Activated CD4-positive, alpha-beta T cell treated with anti-CD3 and anti-CD28 coated beads, Interleukin-2, amount 10 ng/mL, durations not matched to agents 24 days and 14 days (primary cell): ENCODE results near the gene NKAIN4. TPM values are rescaled to one million over a fixed set of nuclear protein-coding genes. Genes with fewer than 3 reads are reported as not detected.

Experiments used
- DNase-seq: peaks from one replicate; pipeline ENCODE4 v3.0.0; 2022
- H3K27ac Mint-ChIP-seq: one replicate; pipeline ENCODE4 v1.8.0; 2022; ENCODE audit warnings: mild to moderate bottlenecking, mixed read lengths
- H3K27me3 Mint-ChIP-seq: one replicate; pipeline ENCODE4 v1.8.0; 2022; ENCODE audit warnings: mixed read lengths
- H3K36me3 Mint-ChIP-seq: one replicate; pipeline ENCODE4 v1.8.0; 2022; ENCODE audit warnings: low read depth, mild to moderate bottlenecking, mixed read lengths
- H3K4me1 Mint-ChIP-seq: one replicate; pipeline ENCODE4 v1.8.0; 2021; ENCODE audit warnings: mixed read lengths
- H3K4me3 Mint-ChIP-seq: one replicate; pipeline ENCODE4 v1.8.0; 2022; ENCODE audit warnings: mild to moderate bottlenecking, moderate library complexity, mixed read lengths
- H3K9me3 Mint-ChIP-seq: one replicate; pipeline ENCODE4 v1.8.0; 2021; ENCODE audit warnings: mixed read lengths
- intact Hi-C: fragments of 100-400 bp; cut with micrococcal nuclease; formaldehyde crosslinking; loops from one replicate; pipeline ENCODE4 v1.15.1; 2023
- total RNA-seq: library from RNA; stranded (reverse); gene quantifications from 2 replicates; pipeline ENCODE4 v1.2.3, GENCODE V29; 2022

Gene NKAIN4
- total RNA-seq, 1 donor from 2014 or later = not detected

DNA sequence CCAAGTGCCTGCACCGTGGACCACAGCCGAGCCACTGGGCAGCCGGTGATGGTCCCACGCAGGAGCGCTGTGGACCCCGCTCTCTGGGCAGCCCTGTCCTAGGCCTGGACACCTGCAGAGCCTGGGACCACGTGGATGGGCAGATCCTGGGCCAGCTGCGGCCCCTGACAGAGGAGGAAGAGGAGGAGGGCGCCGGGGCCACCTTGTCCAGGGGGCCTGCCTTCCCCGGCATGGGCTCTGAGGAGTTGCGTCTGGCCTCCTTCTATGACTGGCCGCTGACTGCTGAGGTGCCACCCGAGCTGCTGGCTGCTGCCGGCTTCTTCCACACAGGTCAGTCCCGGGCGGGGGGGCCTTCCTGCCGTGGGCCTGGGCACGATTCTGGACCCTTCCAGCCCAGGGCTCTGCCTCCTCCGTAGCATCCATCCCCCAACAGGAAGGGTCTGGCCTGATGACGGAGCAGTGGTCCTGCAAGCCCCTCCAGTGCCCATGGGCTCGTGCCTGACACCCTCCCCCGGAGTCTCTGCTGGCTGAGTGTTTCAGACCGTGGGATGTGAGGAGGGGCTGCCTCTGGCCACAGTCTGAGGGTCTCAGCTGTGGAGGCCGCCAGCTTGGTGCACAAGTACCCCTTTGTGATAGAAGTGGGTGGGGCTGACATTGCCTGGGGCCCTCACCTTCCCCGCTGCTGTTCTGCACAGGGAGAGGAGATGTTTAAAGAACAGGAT lies 18.0 kb downstream of the NKAIN4 start:
- Mint-ChIP-seq H3K4me1 (no peaks in the 10 kb centered on the region), H3K4me3 (no peak overlapping the region), H3K9me3 (no peaks in the 10 kb centered on the region), H3K27me3 (peaks cover 9% of the 10 kb centered on the region), H3K36me3 (no peaks in the 10 kb centered on the region), H3K27ac (no peak overlapping the region)
- no peak for DNase-seq
- intact Hi-C loops = no loop called here

DNA sequence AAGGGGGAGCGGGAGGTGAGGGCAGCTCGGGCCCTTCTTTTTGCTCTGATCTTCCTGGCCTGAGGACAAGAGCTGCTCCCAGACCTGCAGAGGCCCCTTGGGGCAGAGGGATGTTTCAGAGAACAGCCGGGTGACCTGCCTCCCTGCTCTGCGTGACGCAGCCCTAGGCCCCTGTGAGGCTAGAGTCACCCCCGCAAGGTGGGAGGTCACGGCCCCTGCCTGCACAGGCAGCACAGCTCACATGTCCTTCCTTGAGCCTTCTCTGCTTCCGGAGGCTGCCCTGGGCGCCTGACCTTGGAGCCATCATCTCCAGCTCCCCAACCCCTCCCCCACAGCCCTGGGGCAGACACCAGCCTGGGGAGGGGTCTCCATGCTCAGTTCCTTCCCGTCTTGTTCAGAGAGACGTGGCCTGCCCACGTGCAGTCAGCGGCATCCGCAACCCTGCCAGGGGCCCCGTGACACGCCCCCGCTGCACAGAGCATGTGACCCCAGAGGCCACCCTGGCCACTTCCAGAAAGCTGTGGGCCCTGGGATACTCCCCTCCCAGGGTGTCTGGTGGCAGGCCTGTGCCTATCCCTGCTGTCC lies 18.8 kb downstream of the NKAIN4 start, which contains the start of gene BIRC7:
BIRC7 (plus strand) TSS at position 507 of the 585 bp plus-strand sequence. CDS start 192 bp downstream, outside the sequence.
- Mint-ChIP-seq H3K36me3 (no peaks in the 10 kb centered on the region), H3K27me3 (peaks cover 16% of the 10 kb centered on the region), H3K4me3 (no peak within 1 kb of the TSS), H3K27ac (no peak within 1 kb of the TSS), H3K4me1 (no peaks in the 10 kb centered on the region), H3K9me3 (no peaks in the 10 kb centered on the region)
- intact Hi-C loops = no loop called here
- no peak for DNase-seq

DNA sequence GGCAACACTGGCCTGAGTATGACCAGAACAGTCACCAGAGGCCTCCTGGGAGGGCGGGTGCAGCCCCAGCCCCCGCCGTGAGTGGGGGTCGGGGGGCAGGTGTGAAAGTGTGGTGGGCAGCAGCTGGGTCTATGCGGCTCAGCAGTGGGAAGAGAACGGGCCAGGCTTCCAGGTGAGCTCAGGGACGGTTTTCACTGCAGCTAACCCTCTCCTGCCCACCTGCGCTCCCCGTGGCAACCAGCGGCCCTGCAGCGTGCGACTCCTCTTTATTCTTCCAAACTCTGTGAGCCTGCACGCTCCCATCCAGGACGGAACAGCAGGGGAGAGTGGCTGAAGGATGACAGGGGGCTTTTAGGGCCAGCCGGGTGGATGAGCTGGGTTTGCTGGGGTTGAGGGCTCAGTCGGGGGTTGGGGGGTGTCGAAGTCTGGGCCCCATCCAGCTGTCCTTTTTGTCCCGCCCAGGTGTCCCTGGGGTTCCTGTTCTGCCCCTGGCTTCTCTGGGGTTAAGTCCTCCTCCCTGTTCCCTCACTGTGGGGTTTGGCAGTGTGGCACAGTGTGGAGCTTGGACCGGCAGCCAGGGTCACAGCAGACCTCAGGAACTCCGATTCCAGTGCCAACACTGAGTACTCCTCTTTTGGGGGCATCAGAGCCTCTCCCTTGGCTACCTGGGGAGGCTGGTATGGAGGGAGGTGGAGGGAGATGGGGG lies 19.4 kb downstream of the NKAIN4 start:
- H3K9me3 Mint-ChIP-seq = no peaks in the 10 kb centered on the region
- intact Hi-C loops = no loop called here
- no peak overlapping the region for H3K4me3 Mint-ChIP-seq
- H3K27me3 Mint-ChIP-seq = peaks cover 22% of the 10 kb centered on the region
- DNase-seq = no peak
- H3K36me3 Mint-ChIP-seq = no peaks in the 10 kb centered on the region
- no peaks in the 10 kb centered on the region for H3K4me1 Mint-ChIP-seq
- H3K27ac Mint-ChIP-seq = no peak overlapping the region

DNA sequence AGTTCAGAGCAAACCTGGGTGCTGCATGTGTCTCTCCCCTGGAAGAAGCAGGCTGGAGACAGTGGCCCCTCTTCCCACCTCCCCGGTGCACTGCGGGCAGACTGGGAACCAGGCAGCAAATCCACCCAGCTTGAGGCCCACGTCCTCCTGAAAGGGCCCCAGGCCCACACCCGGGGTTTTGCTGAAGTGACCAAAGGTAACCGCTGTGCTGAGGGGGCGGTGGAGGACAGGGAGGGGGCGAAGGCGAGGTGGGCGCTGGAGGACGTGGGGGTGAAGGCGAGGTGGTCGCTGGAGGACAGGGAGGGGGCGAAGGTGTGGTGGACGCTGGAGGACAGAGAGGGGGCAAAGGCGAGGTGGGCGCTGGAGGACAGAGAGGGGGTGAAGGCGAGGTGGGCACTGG lies 20.3 kb downstream of the NKAIN4 start:
- H3K9me3 Mint-ChIP-seq = no peaks in the 10 kb centered on the region
- H3K36me3 Mint-ChIP-seq = no peaks in the 10 kb centered on the region
- H3K27me3 Mint-ChIP-seq = peaks cover 32% of the 10 kb centered on the region
- H3K27ac Mint-ChIP-seq = no peak overlapping the region
- DNase-seq = no peak
- no peak overlapping the region for H3K4me3 Mint-ChIP-seq
- no peaks in the 10 kb centered on the region for H3K4me1 Mint-ChIP-seq
- intact Hi-C loops = no loop called here

DNA sequence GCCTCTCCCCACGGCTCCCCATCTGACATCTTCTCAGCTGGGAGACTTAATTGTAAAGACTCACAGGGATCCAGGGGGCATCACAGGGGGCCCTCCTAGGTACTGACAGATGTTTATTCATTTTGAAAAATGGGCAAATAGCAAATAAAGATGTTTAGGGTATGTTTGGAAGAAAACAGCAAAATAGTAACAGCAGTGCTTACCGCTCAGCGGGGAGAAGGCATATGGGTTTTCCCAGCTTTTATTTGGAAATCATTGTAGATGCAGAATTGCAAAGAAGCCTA lies 21.3 kb downstream of the NKAIN4 start:
- no peak overlapping the region for H3K27ac Mint-ChIP-seq
- no peak for DNase-seq
- intact Hi-C loops = no loop called here
- peaks cover 32% of the 10 kb centered on the region for H3K27me3 Mint-ChIP-seq
- no peaks in the 10 kb centered on the region for H3K9me3 Mint-ChIP-seq
- no peaks in the 10 kb centered on the region for H3K36me3 Mint-ChIP-seq
- H3K4me3 Mint-ChIP-seq = no peak overlapping the region
- no peaks in the 10 kb centered on the region for H3K4me1 Mint-ChIP-seq

DNA sequence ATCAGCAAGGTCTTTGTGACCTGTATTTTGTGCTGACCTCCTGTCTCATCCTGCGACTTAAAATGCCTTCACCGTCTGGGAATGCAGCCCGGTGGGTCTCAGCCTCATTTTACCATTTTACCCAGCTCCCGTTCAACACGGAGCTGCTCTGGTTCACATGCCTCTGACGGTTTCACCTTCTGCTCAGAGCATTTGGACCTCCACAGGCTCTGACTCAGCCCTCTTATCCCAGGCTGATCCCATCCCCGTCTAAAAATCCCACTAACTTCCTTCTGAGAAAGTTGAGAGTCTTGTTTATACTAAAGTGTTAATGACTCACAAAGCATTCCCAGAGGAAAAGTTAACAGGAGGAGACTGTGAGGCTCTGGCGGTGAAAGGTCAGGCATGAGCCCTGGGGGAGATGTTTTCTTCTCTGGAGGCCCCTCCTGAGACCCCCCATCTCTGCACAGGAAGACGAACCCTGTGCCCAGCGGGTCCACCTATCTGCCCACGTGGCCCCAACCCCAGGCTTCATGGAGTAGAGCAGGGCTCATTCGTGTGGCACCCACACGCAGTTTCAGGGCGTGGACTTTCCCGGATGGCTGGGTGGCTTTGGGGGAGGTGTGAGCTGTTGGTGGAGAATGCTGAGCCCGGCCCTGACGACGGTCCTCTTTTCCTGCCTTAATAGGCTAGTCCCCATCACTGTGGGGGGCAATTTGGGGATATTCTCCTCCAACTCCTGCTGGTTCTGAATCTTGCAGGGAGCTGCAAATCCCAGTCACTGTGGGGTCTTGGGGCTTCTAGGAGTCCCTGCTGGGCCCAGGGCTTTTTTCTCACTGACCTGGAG lies 21.8 kb downstream of the NKAIN4 start:
- no peak overlapping the region for H3K27ac Mint-ChIP-seq
- intact Hi-C loops = no loop called here

DNA sequence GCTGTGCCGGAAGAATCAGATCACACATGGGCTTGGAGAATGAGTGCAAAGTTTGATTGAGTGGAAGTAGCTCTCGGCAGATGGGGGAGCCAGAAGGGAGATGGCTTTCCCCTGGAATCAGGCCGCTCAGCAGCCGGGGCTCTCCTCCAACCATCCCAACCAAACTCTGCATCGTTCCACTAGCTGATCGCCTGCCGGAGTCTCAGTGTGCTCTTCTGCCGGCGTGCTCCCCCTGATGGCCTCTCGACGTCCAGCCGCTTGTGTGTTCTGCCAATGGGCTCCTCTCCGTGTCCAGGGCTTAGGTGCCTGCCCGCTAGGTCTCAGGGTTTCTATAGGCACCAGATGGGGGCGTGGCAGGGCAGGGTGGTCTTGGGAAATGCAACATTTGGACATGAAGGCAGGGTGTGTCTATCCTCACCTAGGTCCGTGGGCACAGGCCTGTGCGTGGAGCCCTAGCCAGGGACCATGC lies 23.4 kb downstream of the NKAIN4 start:
- H3K4me1 Mint-ChIP-seq = no peaks in the 10 kb centered on the region
- no peak for DNase-seq
- no peaks in the 10 kb centered on the region for H3K9me3 Mint-ChIP-seq
- intact Hi-C loops = no loop called here
- peaks cover 32% of the 10 kb centered on the region for H3K27me3 Mint-ChIP-seq
- H3K36me3 Mint-ChIP-seq = no peaks in the 10 kb centered on the region
- H3K27ac Mint-ChIP-seq = no peak overlapping the region
- H3K4me3 Mint-ChIP-seq = no peak overlapping the region

More for the DNA sequence above, 21.8 kb downstream of the NKAIN4 start:
- Mint-ChIP-seq H3K4me3 (no peak overlapping the region), H3K4me1 (no peaks in the 10 kb centered on the region), H3K27me3 (peaks cover 32% of the 10 kb centered on the region), H3K36me3 (no peaks in the 10 kb centered on the region), H3K9me3 (no peaks in the 10 kb centered on the region)
- no peak for DNase-seq

DNA sequence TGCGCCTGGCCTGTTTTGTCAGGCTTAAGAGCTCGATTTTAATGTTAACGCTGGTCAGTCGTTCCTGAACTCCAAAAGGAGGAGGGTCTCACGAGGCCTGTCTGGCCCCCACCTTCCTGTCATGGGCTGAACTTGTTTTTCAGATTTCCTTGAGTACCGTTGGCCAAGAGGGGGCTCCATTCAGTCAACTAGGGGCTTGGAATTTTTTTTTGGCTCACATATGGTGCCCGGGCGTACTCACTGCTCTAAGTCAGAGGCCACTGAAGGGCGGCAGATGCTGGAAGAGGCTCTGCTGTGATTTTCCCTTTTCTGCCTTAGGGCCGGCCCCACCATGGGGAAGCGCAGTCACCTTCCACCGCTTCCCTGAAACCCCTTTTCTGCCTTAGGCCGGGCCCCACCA lies 25.5 kb downstream of the NKAIN4 start:
- intact Hi-C loops = no loop called here
- Mint-ChIP-seq H3K9me3 (no peaks in the 10 kb centered on the region), H3K4me3 (no peak overlapping the region), H3K4me1 (no peaks in the 10 kb centered on the region), H3K27me3 (peaks cover 32% of the 10 kb centered on the region), H3K36me3 (no peaks in the 10 kb centered on the region), H3K27ac (no peak overlapping the region)
- DNase-seq = no peak

DNA sequence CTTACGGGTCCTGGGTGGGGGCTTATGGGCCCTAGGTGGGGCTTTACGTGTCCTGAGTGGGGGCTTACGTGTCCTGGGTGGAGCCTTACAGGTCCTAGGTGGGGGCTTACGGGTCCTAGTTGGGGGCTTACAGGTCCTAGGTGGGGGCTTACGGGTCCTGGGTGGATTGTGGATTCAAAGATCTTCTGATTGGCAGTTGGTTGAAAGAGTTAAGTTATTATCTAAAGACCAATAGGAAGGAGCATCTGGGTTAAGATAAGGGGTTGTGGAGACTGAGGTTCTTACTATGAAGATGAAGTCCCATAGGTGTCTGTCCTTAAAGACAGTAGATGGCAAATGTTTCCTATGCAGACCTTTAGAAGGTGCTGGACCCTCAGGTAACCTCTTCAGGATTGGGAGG lies 27.0 kb downstream of the NKAIN4 start:
- Mint-ChIP-seq H3K9me3 (no peaks in the 10 kb centered on the region), H3K27ac (no peak overlapping the region), H3K27me3 (peaks cover 31% of the 10 kb centered on the region), H3K36me3 (no peaks in the 10 kb centered on the region), H3K4me1 (no peaks in the 10 kb centered on the region), H3K4me3 (no peak overlapping the region)
- intact Hi-C loops = no loop called here
- DNase-seq = no peak

DNA sequence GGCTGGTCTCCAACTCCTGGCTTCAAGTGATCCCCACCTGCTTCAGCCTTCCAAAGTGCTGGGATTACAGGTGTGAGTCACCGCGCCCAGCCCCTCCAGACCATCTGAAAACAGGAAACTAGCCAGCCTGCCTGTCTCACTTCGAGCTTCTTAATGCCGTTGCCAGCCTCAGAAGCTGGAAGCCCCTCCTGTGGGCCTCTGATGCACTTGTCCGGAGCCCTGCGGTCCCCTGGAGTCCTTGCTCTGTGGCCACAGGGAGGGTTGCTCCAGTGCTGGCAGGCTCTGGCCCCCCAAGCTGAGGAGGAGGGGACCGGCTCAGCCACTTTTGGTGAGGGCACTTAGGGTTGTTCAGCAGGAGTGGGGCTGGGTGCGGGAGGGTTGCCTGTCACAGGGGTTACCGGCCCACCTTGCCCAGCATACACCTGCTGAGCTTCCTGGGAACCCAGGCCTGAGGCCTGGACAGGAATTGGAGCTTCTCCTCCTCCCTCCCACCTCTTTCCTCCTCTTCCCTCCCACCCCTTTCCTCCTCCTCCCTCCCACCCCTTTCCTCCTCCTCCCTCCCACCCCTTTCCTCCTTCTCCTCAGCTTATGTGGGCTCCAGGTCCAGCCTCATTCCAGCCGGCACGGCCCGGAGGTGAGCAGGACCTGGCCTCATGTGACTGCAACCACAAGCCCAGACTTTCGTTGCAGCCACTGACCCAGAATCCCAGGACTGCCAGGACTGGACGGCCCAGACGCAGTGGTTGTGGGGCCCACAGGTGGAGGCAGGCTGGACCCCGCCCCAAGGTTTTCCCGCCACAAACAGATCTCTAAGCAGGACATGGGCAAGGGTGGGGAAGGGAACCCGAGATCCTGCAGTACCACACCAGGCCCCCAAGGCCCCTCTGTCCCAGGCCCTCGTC lies 28.0 kb downstream of the NKAIN4 start:
- Mint-ChIP-seq H3K9me3 (no peaks in the 10 kb centered on the region), H3K27ac (no peak overlapping the region), H3K4me1 (no peaks in the 10 kb centered on the region), H3K4me3 (no peak overlapping the region), H3K27me3 (peaks cover 25% of the 10 kb centered on the region), H3K36me3 (no peaks in the 10 kb centered on the region)
- intact Hi-C loops = no loop called here
- DNase-seq = no peak

DNA sequence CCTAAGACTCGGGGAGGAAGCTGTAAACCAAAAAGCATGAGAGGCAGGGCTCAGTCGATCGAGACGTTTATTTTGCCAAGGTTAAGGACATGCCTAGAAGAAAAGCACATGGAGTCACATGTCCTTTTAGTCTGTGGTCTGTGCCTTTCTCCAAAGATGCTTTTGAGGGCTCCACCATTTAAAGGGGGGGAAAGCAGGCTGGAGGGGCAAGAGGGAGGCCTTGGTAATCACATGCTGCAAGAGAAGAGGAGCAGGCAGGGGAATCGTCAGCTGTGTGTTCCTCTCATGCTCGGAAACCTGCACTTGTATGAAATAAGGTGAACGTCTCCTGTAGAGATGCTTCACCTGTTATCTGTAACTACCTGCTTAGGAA lies 29.2 kb downstream of the NKAIN4 start:
- no peak overlapping the region for H3K27ac Mint-ChIP-seq
- no peaks in the 10 kb centered on the region for H3K4me1 Mint-ChIP-seq
- H3K36me3 Mint-ChIP-seq = no peaks in the 10 kb centered on the region
- H3K9me3 Mint-ChIP-seq = no peaks in the 10 kb centered on the region
- intact Hi-C loops = no loop called here
- no peak for DNase-seq
- no peak overlapping the region for H3K4me3 Mint-ChIP-seq
- peaks cover 13% of the 10 kb centered on the region for H3K27me3 Mint-ChIP-seq

DNA sequence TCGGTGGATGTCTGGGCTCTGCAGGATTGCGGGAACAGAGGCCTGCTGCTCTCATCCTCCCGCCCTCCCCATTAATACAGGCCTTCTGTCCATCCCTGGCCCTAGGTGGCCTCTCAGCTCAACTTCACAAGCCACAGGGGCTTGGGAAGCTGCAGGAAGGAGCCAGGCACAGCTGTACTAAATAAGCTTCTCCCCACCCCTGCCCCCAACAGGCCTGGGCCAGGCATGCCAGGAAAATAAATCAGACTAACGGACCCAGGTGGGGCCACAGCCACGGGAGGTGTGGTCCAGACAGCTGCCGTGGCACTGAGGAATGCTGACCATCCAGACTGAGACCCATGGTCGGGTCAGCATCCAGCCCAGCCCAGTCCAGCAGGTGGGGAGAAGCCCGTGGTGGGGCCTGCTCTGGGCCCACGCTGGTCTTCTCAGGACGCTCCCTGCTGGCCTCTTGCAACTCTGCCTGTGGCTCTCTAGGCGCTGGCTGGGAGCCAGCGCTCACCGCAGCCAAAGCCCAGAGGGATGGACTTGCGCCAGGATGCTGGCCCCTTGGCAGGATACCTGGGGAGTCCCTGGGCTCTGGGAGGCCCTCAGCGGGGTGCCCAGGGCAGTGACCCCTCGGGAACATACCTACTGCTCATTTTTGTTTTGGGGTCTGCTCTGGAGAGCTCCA lies 29.7 kb downstream of the NKAIN4 start:
- intact Hi-C loops = no loop called here
- no peak for DNase-seq
- Mint-ChIP-seq H3K4me1 (no peaks in the 10 kb centered on the region), H3K4me3 (no peak overlapping the region), H3K36me3 (no peaks in the 10 kb centered on the region), H3K9me3 (no peaks in the 10 kb centered on the region), H3K27ac (no peak overlapping the region), H3K27me3 (peaks cover 8% of the 10 kb centered on the region)

DNA sequence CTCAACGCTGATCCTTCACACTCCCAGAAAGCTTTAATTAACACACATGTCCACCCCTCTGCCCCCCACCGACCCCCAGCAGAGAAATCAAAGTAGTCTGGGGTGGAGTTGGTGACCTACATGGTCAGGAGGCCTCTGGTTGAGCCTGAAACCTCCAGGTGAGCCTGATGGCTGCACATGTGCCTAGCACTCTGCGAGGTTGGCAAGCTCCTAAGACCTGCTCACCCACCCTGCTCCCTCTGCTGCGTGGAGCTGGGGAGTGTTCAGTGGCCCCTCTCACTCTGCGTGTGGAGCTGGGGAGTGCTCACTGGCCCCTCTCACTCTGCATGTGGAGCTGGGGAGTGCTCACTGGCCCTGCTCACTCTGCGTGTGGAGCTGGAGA lies 30.4 kb downstream of the NKAIN4 start:
- Mint-ChIP-seq H3K36me3 (no peaks in the 10 kb centered on the region), H3K27me3 (peaks cover 2% of the 10 kb centered on the region), H3K4me3 (no peak overlapping the region), H3K9me3 (no peaks in the 10 kb centered on the region), H3K4me1 (no peaks in the 10 kb centered on the region), H3K27ac (no peak overlapping the region)
- intact Hi-C loops = loop anchor here (1.0 kb wide), 1 partner anchor 157 kb away; no protein-coding TSS in a partner anchor
- no peak for DNase-seq
